ENCODE data around the gene PPARGC1A.

The PPARGC1A gene

GRCh38 chr4:23878912-23879732 is 10.7 kb downstream of the PPARGC1A start:
- DNase-seq (ENCODE audit: low read depth in 3 of 3) = no peak

GRCh38 chr4:23878246-23878891 is 11.5 kb downstream of the PPARGC1A start:
- DNase-seq (ENCODE audit: low read depth in 3 of 3) = no peak

- DNase-seq (ENCODE audit: low read depth in 3 of 3) = no peak
Observed at GRCh38 chr4:23877758-23878229, 12.1 kb downstream of the PPARGC1A start.

GRCh38 chr4:23876418-23877089 is 13.3 kb downstream of the PPARGC1A start:
- DNase-seq (ENCODE audit: low read depth in 3 of 3) = no peak

GRCh38 chr4:23875317-23875716 is 14.5 kb downstream of the PPARGC1A start:
- no peak for DNase-seq (ENCODE audit: low read depth in 3 of 3)

GRCh38 chr4:23874536-23874901 is 15.3 kb downstream of the PPARGC1A start:
- no peak for DNase-seq (ENCODE audit: low read depth in 3 of 3)

GRCh38 chr4:23873717-23874535 is 15.9 kb downstream of the PPARGC1A start:
- no peak for DNase-seq (ENCODE audit: low read depth in 3 of 3)

- no peak for DNase-seq (ENCODE audit: low read depth in 3 of 3)
Observed at GRCh38 chr4:23871426-23871825, 18.4 kb downstream of the PPARGC1A start.

- no peak for DNase-seq (ENCODE audit: low read depth in 3 of 3)
Observed at GRCh38 chr4:23866450-23867075, 23.3 kb downstream of the PPARGC1A start.

GRCh38 chr4:23861897-23862296 is 27.9 kb downstream of the PPARGC1A start:
- DNase-seq (ENCODE audit: low read depth in 3 of 3) = no peak

GRCh38 chr4:23860919-23861318 is 28.9 kb downstream of the PPARGC1A start:
- no peak for DNase-seq (ENCODE audit: low read depth in 3 of 3)

GRCh38 chr4:23857367-23857959 is 32.4 kb downstream of the PPARGC1A start:
- no peak for DNase-seq (ENCODE audit: low read depth in 3 of 3)

GRCh38 chr4:23856630-23857029 is 33.2 kb downstream of the PPARGC1A start:
- DNase-seq (ENCODE audit: low read depth in 3 of 3) = no peak

GRCh38 chr4:23855912-23856605 is 33.8 kb downstream of the PPARGC1A start:
- no peak for DNase-seq (ENCODE audit: low read depth in 3 of 3)

- no peak for DNase-seq (ENCODE audit: low read depth in 3 of 3)
Observed at GRCh38 chr4:23853986-23854660, 35.7 kb downstream of the PPARGC1A start.

- DNase-seq (ENCODE audit: low read depth in 3 of 3) = no peak
Observed at GRCh38 chr4:23851464-23851863, 38.4 kb downstream of the PPARGC1A start.

- DNase-seq (ENCODE audit: low read depth in 3 of 3) = no peak
Observed at GRCh38 chr4:23847158-23847557, 42.7 kb downstream of the PPARGC1A start.

- DNase-seq (ENCODE audit: low read depth in 3 of 3) = no peak
Observed at GRCh38 chr4:23844961-23845360, 44.9 kb downstream of the PPARGC1A start.

GRCh38 chr4:23839279-23839678 is 50.6 kb downstream of the PPARGC1A start:
- no peak for DNase-seq (ENCODE audit: low read depth in 3 of 3)

- DNase-seq (ENCODE audit: low read depth in 3 of 3) = no peak
Observed at GRCh38 chr4:23838607-23839006, 51.2 kb downstream of the PPARGC1A start.

Measured in stimulated activated CD4-positive, alpha-beta T cell treated with anti-CD3 and anti-CD28 coated beads, TNF-alpha, amount 100 ng/mL, for 4 hours (primary cell).